ENCODE data around the gene TENT4B.

DNA sequence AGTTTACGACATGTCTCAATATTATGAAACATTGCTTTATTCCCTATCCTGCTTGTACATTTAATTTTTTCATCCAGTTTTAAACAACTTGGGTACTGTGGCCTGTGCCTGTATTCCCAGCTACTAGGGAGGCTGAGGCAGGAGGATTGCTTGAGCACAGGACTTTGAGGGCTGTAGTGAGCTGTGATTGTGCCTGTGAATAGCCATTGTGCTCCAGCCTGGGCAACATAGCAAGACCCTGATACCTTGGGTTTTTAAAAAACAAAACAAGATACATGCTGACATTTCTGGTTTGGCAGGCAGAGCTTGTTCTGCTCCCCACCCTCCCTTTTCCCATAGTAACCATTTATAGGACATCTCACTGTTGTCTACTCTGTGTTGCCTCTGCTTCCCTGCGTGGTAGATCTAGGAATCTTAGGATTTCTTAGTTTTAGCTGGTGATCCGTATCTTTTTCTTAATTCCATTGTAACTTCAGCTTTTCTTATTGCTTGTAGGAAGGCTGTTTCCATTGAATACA, 35.6 kb downstream of the TENT4B start:
- TF ChIP-seq EZH2 (IDR thresholded peaks at IDR 0.05) (no peak), POLR2AphosphoS5 (IDR thresholded peaks at IDR 0.05; ENCODE audit: borderline replicate concordance, low read depth, low read length) (no peak)
